Esophagus muscularis mucosa (tissue), 4 donors: ENCODE measurements around the gene ZEB2. TPM values are rescaled to one million over a fixed set of nuclear protein-coding genes. Genes with fewer than 3 reads are reported as not detected.

Experiments
- DNase-seq: peaks from one replicate; pipeline ENCODE4 v3.0.0-alpha.2; 2017; ENCODE audit errors: extremely low spot score
- H3K27ac ChIP-seq, 4 donors: fragments of 200-600 bp; sonication (generic); replicated peaks in 1 of 4; 1 replicate in 3 of 4; 2 replicates in 1 of 4; pipeline ENCODE4 v1.5.1; 2016 to 2019; ENCODE audit warnings: mild to moderate bottlenecking in 1 of 4
- H3K27me3 ChIP-seq, 4 donors: fragments of 200-600 bp; sonication (generic); one replicate each; pipeline versions ENCODE4 v1.5.1 to v1.6.0; 2016 to 2019
- H3K36me3 ChIP-seq, 4 donors: fragments of 200-600 bp; sonication (generic); one replicate each; pipeline ENCODE4 v1.5.1; 2016 to 2019
- H3K4me1 ChIP-seq, 4 donors: fragments of 200-600 bp; sonication (generic); one replicate each; pipeline ENCODE4 v1.5.1; 2016 to 2019
- H3K4me3 ChIP-seq, 4 donors: fragments of 200-600 bp; sonication (generic); 1 replicate in 2 of 4; 2 replicates in 2 of 4; pipeline ENCODE4 v1.5.1; 2016 to 2019; ENCODE audit warnings: mild to moderate bottlenecking in 4 of 4, moderate library complexity in 1 of 4
- H3K9me3 ChIP-seq, 4 donors: fragments of 200-600 bp; sonication (generic); 1 replicate in 3 of 4; 2 replicates in 1 of 4; pipeline ENCODE4 v1.5.1; 2016 to 2019
- EP300 ChIP-seq: sonication (generic); formaldehyde crosslinking; IDR thresholded peaks from one replicate; pipeline ENCODE4 v1.6.1; 2017; ENCODE audit warnings: antibody characterized with exemption
- POLR2A ChIP-seq: fragments of 450-650 bp; IDR thresholded peaks from one replicate; pipeline ENCODE4 v1.6.1; 2017; ENCODE audit warnings: antibody characterized with exemption, moderate library complexity, mild to moderate bottlenecking, low read depth
- POLR2AphosphoS5 ChIP-seq, 2 donors: sonication (generic); formaldehyde crosslinking; IDR thresholded peaks; one replicate each; pipeline ENCODE4 v1.6.1; 2017; ENCODE audit warnings: antibody characterized with exemption in 2 of 2
- WGBS: methylation state at CpG from one replicate; pipeline ENCODE4 v1.1.5; 2018; 5-methylcytosine and 5-hydroxymethylcytosine counted together
- intact Hi-C: fragments of 100-400 bp; cut with DNase I; formaldehyde crosslinking; loops from one replicate; pipeline ENCODE4 v1.15.1; 2023
- total RNA-seq, 4 donors: library from RNA; depleted of rRNA; stranded (reverse); fragments of >200 nt; gene quantifications; one replicate each; pipeline versions ENCODE4 v1.1.0 to v1.2.1, GENCODE V29; 2016
- TF ChIP-seq, protein P1 (sequence below), 3 experiments: fragments of 200-600 bp in 2 of 3; fragments of 450-650 bp in 1 of 3; sonication (generic) in 2 of 3; IDR thresholded peaks; one replicate each; pipeline ENCODE4 v1.5.1; 2017 to 2019; ENCODE audit warnings: antibody characterized with exemption in 3 of 3, mild to moderate bottlenecking in 2 of 3, moderate library complexity in 1 of 3

Gene ZEB2
- total RNA-seq, 4 donors from 2014 or later = 41.2 to 68.3 (median 55.7) TPM

DNA sequence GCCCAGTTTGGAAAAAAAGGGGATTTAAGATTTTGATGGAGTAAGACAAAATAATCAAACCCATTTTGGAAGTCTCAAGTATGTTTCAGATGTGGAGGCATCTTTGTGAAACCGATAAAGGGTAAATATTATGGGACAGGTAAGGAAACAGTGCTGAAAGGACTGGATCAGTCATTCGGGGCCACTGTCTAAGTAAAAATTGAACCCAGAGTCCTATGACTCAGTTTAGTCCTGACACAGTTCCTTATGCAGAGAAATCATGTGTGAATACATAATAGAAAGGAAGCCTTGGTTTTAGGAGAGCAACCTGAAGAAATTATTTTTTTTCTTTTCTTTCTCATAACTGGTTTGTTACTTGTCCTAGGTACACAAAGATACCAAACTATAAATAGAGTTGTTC lies 15.4 kb upstream of the ZEB2 start:
- no peak for DNase-seq
- Histone ChIP-seq H3K27ac (no peak overlapping the region), H3K9me3 (no peaks in the 10 kb centered on the region), H3K4me3 (no peak overlapping the region), H3K27me3 (peaks cover 0 to 7% (median 0%) of the 10 kb centered on the region in 4 donors), H3K36me3 (no peaks in the 10 kb centered on the region), H3K4me1 (no peaks in the 10 kb centered on the region)
- intact Hi-C loops = no loop called here
- no peak for TF ChIP-seq EP300
- TF ChIP-seq POLR2A = no peak
- TF ChIP-seq, protein P1, sequence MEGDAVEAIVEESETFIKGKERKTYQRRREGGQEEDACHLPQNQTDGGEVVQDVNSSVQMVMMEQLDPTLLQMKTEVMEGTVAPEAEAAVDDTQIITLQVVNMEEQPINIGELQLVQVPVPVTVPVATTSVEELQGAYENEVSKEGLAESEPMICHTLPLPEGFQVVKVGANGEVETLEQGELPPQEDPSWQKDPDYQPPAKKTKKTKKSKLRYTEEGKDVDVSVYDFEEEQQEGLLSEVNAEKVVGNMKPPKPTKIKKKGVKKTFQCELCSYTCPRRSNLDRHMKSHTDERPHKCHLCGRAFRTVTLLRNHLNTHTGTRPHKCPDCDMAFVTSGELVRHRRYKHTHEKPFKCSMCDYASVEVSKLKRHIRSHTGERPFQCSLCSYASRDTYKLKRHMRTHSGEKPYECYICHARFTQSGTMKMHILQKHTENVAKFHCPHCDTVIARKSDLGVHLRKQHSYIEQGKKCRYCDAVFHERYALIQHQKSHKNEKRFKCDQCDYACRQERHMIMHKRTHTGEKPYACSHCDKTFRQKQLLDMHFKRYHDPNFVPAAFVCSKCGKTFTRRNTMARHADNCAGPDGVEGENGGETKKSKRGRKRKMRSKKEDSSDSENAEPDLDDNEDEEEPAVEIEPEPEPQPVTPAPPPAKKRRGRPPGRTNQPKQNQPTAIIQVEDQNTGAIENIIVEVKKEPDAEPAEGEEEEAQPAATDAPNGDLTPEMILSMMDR (IDR thresholded peaks at IDR 0.05) = no peak
- TF ChIP-seq POLR2AphosphoS5 (IDR thresholded peaks at IDR 0.05) = no peak
- WGBS = 86% methylated on average over 2 of the region's 2 CpGs

DNA sequence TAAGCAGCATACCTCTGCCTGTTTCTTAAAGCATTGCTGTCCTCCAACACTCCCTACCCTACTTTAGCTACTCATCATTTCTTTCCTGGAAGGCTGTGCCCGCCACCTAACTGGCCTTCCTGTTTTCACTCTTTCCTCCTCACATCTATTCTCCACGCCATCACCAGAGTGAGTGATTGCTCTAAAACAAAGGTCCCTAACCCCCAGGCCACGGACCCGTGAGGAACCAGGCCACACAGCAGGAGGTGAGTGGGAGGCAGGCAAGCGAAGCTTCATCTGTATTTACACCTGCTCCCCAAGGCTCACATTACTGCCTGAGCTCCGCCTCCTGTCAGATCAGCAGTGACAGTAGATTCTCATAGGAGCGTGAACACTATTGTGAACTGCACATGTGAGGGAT lies 13.3 kb upstream of the ZEB2 start:
- Histone ChIP-seq H3K4me3 (no peak overlapping the region), H3K27ac (no peak overlapping the region), H3K27me3 (peaks cover 0 to 17% (median 0%) of the 10 kb centered on the region in 4 donors), H3K4me1 (no peaks in the 10 kb centered on the region), H3K9me3 (no peaks in the 10 kb centered on the region), H3K36me3 (no peaks in the 10 kb centered on the region)
- intact Hi-C loops = no loop called here
- 83% methylated on average over 7 of the region's 7 CpGs for WGBS
- TF ChIP-seq POLR2A = no peak
- TF ChIP-seq EP300 = no peak
- TF ChIP-seq, protein P1 (IDR thresholded peaks at IDR 0.05) = no peak
- no peak for TF ChIP-seq POLR2AphosphoS5 (IDR thresholded peaks at IDR 0.05)
- no peak for DNase-seq

DNA sequence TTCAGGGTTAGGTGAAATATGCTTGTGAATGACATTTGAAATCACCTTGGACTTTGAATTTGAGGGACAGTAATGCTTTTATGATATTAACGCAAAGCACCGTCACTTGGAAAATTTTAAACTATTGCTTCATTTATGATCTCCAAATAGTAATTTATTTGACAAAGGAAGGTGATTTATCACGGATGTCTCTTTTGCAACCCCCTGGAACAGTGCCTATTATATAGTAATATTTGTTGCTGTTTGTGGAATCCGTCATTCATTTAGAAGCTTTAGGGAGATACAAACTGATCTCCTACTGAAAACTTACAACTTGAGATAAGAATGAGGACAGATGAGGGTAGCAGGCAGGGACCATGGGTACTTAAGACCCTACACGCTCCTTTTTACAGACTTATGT lies 10.7 kb upstream of the ZEB2 start:
- WGBS = 82% methylated on average over 5 of the region's 5 CpGs
- Histone ChIP-seq H3K27me3 (peaks cover 0 to 25% (median 0%) of the 10 kb centered on the region in 4 donors), H3K36me3 (no peaks in the 10 kb centered on the region), H3K4me3 (no peak overlapping the region), H3K27ac (no peak overlapping the region), H3K4me1 (no peaks in the 10 kb centered on the region), H3K9me3 (no peaks in the 10 kb centered on the region)
- intact Hi-C loops = no loop called here
- TF ChIP-seq POLR2A (no peak), POLR2AphosphoS5 (IDR thresholded peaks at IDR 0.05) (no peak), EP300 (no peak)
- TF ChIP-seq, protein P1 (IDR thresholded peaks at IDR 0.05) = no peak
- DNase-seq = no peak

DNA sequence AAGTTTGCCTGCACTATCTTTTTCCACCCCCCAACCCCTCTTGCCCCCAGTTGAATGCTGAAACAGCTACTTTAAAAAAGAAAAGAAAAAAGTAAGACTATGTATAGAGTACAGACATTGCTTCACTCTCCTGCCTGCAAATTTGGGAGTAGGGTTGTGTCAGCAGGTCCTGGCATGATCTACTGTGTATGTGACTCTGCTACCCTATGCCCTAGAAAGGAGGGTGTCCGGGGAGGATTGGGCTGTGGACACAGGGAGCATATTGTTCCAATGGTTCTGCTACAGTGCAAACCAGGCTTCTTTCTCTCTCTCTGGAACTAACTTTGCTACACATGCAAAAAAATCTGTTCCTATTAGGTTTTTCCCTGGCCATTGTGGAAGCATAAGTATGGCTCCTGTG lies 9.9 kb upstream of the ZEB2 start:
- H3K27ac ChIP-seq = no peak overlapping the region
- intact Hi-C loops = no loop called here
- H3K36me3 ChIP-seq = no peaks in the 10 kb centered on the region
- H3K9me3 ChIP-seq = no peaks in the 10 kb centered on the region
- peaks cover 0 to 32% (median 0%) of the 10 kb centered on the region in 4 donors for H3K27me3 ChIP-seq
- 86% methylated on average over 1 of the region's 1 CpG for WGBS
- TF ChIP-seq POLR2AphosphoS5 (IDR thresholded peaks at IDR 0.05) = no peak
- TF ChIP-seq, protein P1 (IDR thresholded peaks at IDR 0.05) = no peak
- no peak for TF ChIP-seq POLR2A
- TF ChIP-seq EP300 = no peak
- H3K4me1 ChIP-seq = no peaks in the 10 kb centered on the region
- H3K4me3 ChIP-seq = no peak overlapping the region
- no peak for DNase-seq

DNA sequence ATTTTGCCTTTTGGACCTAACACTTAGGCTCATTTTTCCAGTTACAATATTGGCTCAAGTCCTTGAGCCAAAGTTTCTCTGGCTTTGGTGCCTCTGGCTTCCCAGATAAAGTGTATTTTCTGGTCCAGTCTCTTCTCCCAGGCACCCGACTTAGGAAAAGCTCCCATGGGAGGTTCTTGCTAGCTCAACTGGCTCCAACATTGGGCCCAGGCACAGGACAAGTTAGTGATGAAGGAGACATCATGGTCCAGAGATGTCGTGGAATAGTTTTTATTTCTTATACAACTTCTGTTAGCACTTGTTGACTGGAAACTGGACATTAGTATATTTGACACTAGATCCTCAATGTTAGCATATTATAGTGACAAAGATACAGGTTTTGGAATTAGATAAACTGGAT lies 8.2 kb upstream of the ZEB2 start:
- H3K27me3 ChIP-seq = peaks cover 0 to 48% (median 5%) of the 10 kb centered on the region in 4 donors
- no peak for DNase-seq
- H3K27ac ChIP-seq = peak overlapping the region in 3 of 4 donors; percentile 21 to 41 (median 24)
- TF ChIP-seq POLR2A = no peak
- no peak for TF ChIP-seq EP300
- no peak for TF ChIP-seq POLR2AphosphoS5 (IDR thresholded peaks at IDR 0.05)
- TF ChIP-seq, protein P1 (IDR thresholded peaks at IDR 0.05) = no peak
- intact Hi-C loops = no loop called here
- WGBS = 71% methylated on average over 2 of the region's 2 CpGs
- H3K4me1 ChIP-seq = peaks cover 0 to 15% (median 14%) of the 10 kb centered on the region in 4 donors
- no peaks in the 10 kb centered on the region for H3K9me3 ChIP-seq
- no peaks in the 10 kb centered on the region for H3K36me3 ChIP-seq
- no peak overlapping the region for H3K4me3 ChIP-seq
